HG03457 (cell line): Measurements from ENCODE around the gene KANSL1L.
"Not testable (repeated sequence)": the region's sequence is repeated elsewhere in the genome, so short reads cannot be mapped to it uniquely, and the experiment has no call there.

ENCODE experiments used
- ATAC-seq: cut with Tn5 transposase; IDR thresholded peaks from one replicate; pipeline ENCODE4 v1.9.1; 2021; ENCODE audit warnings: moderate number of reproducible peaks; ENCODE audit not compliant: unreplicated experiment

KANSL1L gene, protein sequence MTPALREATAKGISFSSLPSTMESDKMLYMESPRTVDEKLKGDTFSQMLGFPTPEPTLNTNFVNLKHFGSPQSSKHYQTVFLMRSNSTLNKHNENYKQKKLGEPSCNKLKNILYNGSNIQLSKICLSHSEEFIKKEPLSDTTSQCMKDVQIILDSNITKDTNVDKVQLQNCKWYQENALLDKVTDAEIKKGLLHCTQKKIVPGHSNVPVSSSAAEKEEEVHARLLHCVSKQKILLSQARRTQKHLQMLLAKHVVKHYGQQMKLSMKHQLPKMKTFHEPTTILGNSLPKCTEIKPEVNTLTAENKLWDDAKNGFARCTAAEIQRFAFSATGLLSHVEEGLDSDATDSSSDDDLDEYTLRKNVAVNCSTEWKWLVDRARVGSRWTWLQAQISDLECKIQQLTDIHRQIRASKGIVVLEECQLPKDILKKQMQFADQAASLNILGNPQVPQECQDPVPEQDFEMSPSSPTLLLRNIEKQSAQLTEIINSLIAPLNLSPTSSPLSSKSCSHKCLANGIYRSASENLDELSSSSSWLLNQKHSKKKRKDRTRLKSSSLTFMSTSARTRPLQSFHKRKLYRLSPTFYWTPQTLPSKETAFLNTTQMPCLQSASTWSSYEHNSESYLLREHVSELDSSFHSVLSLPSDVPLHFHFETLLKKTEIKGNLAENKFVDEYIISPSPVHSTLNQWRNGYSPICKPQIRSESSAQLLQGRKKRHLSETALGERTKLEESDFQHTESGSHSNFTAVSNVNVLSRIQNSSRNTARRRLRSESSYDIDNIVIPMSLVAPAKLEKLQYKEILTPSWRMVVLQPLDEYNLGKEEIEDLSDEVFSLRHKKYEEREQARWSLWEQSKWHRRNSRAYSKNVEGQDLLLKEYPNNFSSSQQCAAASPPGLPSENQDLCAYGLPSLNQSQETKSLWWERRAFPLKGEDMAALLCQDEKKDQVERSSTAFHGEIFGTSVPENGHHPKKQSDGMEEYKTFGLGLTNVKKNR

GRCh38 chr2:210171309-210172218 lies at the start of gene KANSL1L:
Gene KANSL1L (minus strand): TSS chr2:210171409. CDS start chr2:210154582, 16,827 bp downstream.
- peak; percentile 58 for ATAC-seq

DNA sequence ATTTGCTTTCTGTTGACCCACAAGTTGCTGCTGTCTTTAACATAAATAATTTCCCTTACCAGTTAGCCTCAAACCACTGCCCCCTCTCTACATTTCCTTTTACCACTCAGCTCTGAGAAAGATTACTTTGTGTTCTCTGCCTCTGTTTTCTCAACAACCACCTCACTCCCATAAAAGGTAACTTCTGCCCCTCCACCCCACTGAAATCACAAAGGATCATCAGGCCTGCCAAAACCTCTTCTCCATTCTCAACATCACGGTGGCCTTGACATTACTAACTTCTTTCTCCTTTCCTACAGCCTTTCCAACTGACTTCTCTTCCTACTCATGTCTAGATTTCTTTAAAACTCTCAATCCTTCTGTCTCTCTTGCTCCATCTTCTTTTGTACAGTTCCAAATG lies 43.9 kb upstream of the KANSL1L start:
- no peak for ATAC-seq

DNA sequence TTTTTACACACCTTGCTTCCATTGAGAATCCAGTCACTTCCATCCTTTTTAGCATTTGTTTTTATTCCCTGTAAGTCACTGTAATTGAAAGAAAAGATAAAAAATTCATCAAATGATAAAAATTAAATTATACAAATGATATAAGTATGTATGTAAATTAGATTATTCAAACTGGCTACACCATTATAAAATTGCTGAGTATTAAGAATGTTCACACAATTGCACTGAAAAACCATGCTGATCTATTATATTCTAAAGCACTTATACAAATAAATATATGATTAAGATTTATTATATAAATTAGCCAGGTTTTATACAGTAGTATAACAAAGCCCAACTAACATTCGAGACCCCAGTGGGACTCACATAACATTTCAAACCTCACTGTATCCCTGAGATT lies 39.0 kb upstream of the KANSL1L start:
- ATAC-seq = no peak

GRCh38 chr2:210207929-210208328 lies 36.7 kb upstream of the KANSL1L start:
- ATAC-seq = no peak

- ATAC-seq = no peak
Measured at GRCh38 chr2:210203558-210203957, 32.3 kb upstream of the KANSL1L start.

DNA sequence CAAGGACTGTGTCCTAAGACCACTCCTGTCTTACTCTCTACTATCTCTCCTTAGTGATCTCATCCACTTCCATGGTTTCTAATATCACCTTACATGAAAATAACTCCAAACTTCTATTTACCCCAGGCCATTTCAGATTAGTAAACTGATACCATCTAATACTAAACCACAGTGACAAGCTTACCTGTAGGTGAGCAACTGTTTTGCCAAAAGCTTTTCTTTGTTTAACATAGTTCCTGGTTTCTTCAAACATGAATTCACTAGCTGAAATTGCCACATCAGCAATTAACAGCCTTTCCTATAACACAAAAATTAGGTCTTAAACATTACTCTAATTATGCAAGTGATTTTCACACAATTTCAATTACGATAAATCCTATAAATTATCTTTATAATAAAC lies 31.9 kb upstream of the KANSL1L start:
- no peak for ATAC-seq

- no peak for ATAC-seq
Measured at GRCh38 chr2:210199854-210200253, 28.6 kb upstream of the KANSL1L start.

GRCh38 chr2:210199186-210199765 lies 28.1 kb upstream of the KANSL1L start:
- ATAC-seq = no peak

DNA sequence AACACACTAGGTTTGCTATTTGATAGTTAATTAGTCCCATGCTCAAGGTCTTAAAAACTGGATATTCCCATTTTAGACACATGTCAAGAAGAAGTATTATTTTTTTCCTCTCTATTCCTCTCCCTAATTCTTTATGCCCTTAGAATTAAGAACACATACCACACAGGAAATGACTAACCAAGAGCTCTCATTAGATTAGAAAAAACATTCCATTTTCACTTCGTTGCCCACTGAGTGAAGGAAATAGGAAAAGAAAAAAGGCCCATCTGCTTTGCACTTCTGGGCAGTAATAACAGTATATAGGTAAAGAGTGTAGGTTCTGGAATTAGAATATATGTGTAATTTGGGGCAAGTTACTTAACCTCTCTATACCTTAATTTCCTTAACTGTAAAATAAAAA lies 27.1 kb upstream of the KANSL1L start:
- ATAC-seq = no peak

GRCh38 chr2:210197720-210198119 lies 26.5 kb upstream of the KANSL1L start:
- ATAC-seq = no peak

GRCh38 chr2:210195101-210195852 lies 24.1 kb upstream of the KANSL1L start:
- ATAC-seq = no peak

GRCh38 chr2:210190345-210190744 lies 19.1 kb upstream of the KANSL1L start:
- peak; percentile 65 for ATAC-seq

- ATAC-seq = no peak
Measured at GRCh38 chr2:210189452-210190138, 18.4 kb upstream of the KANSL1L start.

DNA sequence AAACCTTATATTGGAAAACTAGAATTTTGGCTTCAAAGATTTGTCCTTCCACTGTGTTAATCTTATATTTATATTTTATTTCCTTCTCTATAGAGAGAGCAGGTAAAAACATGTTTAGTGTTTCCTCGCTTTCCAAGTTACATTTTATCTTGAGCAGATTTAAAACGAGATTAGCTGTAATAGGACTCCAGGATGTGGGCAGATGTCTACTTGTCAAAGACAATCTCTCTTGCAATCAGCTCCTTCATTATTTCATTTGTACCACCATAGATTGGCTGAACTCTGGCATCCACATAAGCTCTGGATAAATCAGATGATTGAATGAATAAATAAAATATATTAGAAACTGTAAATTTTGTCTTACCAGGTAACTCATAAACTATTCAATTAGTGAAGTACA lies 17.5 kb upstream of the KANSL1L start:
- no peak for ATAC-seq

GRCh38 chr2:210188190-210188589 lies 17.0 kb upstream of the KANSL1L start:
- ATAC-seq = no peak

- not testable (repeated sequence) for ATAC-seq
Measured at GRCh38 chr2:210183936-210184335, 12.7 kb upstream of the KANSL1L start.

GRCh38 chr2:210181606-210182088 lies 10.4 kb upstream of the KANSL1L start:
- ATAC-seq = not testable (repeated sequence)

- ATAC-seq = not testable (repeated sequence)
Measured at GRCh38 chr2:210181033-210181605, 9.9 kb upstream of the KANSL1L start.
